D341Med (cell line): ENCODE data around the gene ZNF554.

Source experiments
- DNase-seq: peaks from one replicate; pipeline ENCODE4 v3.0.0; 2012; ENCODE audit warnings: low spot score

ZNF554 gene

DNA sequence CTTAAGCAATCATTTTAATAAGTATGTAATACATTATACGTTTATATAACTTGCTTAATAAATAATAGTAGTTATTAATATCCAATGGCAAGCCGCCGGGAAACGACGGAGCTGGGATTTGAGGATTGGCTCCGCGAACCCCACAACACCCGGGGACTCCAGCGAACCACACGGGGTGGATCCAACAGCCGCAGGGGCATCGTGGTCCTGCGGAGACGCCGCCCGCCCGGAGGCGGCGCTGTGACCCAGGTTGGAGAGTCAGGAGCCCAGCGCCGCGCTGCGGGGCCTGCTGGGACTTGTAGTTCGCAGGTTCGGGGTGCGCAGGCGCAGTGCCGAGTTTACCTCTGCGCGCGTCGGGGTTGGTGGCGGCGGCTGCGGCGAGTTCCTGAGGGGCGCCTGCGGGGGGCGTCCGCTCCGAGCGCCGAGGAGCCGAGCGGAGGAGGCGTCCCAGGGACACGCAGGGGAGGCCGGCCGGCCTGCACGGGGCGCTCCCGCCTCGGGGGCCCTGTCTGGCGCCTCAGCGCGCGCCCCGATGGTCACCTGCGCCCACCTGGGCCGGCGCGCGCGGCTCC, at the start of gene ZNF554:
TSS of gene ZNF554 (plus strand) at position 329 of the 572 bp plus-strand sequence. CDS start at position 533, 204 bp downstream.
- peak; percentile 97 for DNase-seq

- DNase-seq, result peak; percentile 60
Observed at GRCh38 chr19:2770055-2771013, 49.3 kb upstream of the ZNF554 start.

DNA sequence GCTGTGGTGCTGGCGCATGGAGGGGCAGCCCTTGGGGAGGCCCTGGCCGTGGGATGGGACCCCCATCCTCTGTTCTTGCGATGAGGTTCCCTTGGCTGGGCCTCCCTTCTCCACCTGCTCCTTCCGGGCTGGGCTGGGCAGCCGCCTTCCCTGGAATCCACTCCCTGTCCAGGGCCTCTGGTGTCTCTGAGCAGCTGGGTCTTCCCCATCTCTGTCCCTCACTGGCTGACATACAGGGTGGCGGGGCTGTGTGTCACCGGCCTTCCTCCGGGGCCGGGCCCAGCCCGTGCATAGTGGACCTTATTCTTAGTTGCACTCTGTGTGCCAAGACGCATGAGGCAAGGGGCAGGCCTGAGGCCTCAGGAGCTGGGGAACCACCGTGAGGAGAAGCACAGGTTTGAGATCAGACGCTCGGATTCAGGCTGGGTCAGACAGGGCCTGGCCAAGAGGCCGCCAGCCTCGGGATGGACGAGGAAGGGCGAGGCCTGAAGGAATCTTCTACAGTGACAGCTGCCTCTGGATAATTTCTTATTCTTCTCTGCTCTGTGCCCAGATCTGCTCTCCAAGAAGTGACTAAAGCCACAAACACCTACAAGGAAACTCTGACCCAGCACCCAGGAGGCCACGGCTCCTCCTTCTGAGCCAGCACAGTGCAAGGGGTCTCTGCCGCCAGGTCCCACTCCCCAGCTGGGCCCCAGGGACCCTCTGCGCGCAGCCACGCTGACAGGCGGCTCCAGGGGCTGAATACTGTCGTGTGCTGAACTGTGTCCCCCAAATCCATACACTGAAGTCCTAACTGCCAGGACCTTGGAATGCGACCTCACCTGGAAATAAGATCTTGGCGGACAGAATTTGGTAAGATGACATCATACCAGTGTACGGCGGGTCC, 47.6 kb upstream of the ZNF554 start:
- no peak for DNase-seq

GRCh38 chr19:2774083-2774679, 45.5 kb upstream of the ZNF554 start:
- DNase-seq, result no peak

- DNase-seq, result no peak
Observed at GRCh38 chr19:2774953-2775555, 44.6 kb upstream of the ZNF554 start.

DNA sequence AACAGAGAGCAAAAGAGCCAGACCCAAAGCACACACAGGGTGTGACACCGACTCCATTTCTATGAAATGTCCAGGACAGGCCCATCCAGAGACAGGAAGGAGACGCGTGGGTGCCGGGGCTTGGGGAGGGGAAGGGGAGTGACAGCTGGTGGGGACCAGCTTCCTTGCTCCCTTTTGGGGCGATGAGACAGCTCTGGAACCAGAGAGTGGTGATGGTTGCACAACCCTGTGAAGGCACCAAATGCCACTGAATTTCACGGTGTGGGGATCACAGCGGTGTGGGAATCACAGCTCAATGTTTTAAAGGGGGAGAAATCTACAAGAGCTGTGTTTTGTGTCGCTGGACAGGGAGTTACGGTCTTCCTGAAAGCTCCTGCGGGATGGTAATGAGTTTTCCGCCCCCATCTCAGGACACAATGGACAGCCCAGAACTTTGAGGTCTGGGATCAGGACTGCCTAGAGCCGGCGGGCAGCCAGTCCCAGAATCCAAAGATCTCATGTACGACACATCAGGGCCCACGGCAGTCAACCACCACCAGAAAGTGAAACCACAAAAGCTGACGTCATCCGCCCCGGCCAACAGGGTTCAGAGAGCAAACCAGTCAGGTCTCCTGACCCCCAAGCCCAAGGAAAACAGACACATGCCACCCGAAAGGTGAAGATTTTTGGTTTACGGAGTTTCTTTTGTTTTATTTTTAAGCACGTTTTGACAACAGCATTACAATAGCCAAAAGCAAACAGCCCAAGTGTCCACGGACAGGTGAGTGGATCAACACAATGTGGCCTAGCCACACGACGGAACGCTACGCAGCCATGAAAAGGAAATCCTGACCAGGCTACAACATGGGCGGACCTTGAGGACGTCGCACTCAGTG, 43.9 kb upstream of the ZNF554 start:
- DNase-seq, result no peak

- peak; percentile 72 for DNase-seq
Observed at GRCh38 chr19:2777952-2778683, 41.5 kb upstream of the ZNF554 start.

DNA sequence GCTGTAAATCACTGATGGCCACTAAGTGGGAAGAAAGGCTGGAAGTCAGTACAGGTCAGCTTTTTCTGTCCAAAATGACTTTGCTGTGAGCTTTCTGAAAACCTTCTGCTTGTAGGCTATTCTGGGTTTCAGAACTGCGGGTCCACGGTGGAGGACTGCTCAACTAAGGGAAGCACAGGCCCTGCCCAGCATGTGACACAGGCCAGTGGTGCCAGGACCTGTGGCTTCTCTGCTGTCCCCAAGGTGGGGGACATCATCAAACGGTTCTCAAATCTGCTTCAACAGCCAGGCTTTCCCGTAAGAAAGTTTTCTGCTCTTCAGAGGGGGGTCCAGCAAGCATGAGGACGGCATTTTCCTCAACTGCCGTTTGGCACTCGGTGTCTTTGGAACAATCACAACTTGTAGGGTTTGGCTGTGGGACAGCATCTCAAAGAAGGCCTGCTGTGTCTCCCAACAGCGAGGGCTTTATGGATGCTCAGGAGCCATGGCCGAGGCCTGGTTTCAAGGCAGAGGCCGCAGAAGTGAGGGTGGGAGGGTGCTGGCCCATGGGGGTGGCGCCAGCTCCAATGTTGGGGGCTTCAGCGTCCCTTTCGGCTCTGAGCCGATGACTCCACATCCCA, 40.4 kb upstream of the ZNF554 start:
- no peak for DNase-seq

GRCh38 chr19:2780284-2780683, 39.4 kb upstream of the ZNF554 start:
- DNase-seq, result no peak

GRCh38 chr19:2782329-2782935, 37.2 kb upstream of the ZNF554 start:
- DNase-seq, result no peak

GRCh38 chr19:2782936-2783780, 36.5 kb upstream of the ZNF554 start, which contains the start of gene SGTA:
Gene SGTA (minus strand): TSS chr19:2783273. CDS start chr19:2769068, 14,205 bp downstream.
- DNase-seq, result peak; percentile 99

GRCh38 chr19:2783781-2784145, 35.9 kb upstream of the ZNF554 start:
- no peak for DNase-seq

DNA sequence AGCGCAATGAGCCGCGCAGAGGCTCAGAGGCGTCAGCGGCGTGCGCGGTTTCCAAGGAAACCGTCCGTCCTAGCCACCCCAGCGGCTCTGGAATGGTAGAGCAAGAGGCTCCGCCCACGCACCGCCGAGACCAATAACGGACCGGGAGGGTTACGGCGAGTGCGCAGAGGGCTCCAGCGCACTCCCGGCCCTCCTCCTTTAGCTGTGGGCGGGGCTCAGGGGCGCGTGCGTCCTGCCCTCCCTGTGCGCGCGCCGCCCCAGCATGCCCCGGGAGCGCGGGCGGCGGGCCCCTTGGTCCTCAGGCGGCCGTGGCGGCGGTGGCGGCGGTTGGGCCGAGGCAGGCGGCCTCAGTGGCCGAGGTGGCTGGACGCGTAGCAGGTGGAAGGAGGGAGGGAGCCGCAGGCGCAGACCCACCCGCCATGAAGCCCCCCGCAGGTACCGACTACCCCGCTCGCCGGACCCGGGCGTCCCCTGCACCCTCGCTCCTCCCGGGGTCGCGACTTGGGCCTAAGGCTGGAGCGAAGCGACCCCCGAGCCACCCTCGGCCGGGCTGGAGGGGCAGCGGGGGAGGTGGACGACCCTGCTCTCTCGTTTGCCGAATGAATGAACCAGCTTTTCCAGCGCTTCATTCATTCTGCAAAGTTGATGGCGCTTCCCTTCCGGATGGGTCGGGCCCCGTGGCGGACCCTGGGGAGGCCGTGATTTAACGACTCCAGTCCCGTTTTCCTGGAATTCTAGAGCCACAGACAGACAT, 34.2 kb upstream of the ZNF554 start, which contains the start of gene THOP1:
TSS of gene THOP1 (plus strand) at position 260 of the 754 bp plus-strand sequence. CDS start at position 420, 160 bp downstream.
- DNase-seq, result peak; percentile 99

- no peak for DNase-seq
Observed at GRCh38 chr19:2787115-2787514, 32.6 kb upstream of the ZNF554 start.

- no peak for DNase-seq
Observed at GRCh38 chr19:2788237-2788636, 31.4 kb upstream of the ZNF554 start.

DNA sequence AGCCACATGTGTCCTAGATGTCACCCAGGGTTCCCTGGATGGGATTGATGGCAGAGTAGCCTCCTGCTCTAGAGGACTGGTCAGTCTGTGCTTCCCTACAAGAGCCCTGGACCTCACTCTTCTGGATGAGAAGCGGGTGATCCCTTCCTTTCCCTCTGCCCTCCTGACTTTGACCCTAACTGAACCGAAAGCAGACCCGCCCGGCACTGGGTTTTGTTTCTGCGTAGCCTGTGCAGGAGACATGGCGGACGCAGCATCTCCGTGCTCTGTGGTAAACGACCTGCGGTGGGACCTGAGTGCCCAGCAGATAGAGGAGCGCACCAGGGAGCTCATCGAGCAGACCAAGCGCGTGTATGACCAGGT, 29.5 kb upstream of the ZNF554 start:
- no peak for DNase-seq
